Motor neuron (in vitro differentiated cells): ENCODE data around the gene AZIN2. TPM values are rescaled to one million over a fixed set of nuclear protein-coding genes. Genes with fewer than 3 reads are reported as not detected.

Experiments used
- ATAC-seq, 8 experiments: fragments of 200-7000 bp; cut with Tn5 transposase; replicated peaks in 6 of 8; 2 replicates each; pipeline ENCODE4 v1.8.0; 2021; ENCODE audit warnings: mild to moderate bottlenecking in 8 of 8, moderate library complexity in 8 of 8
- H3K27ac ChIP-seq, 2 donors: fragments of 250-450 bp; sonication (Bioruptor Pico); 2 replicates each; pipeline ENCODE4 v1.9.0; 2021; ENCODE audit warnings: antibody characterized with exemption in 2 of 2, mild to moderate bottlenecking in 2 of 2, moderate library complexity in 1 of 2
- H3K4me1 ChIP-seq, 2 donors: fragments of 250-450 bp; sonication (Bioruptor Pico); replicated peaks in 1 of 2; 2 replicates each; pipeline ENCODE4 v1.6.1; 2021; ENCODE audit warnings: antibody characterized with exemption in 2 of 2, mild to moderate bottlenecking in 2 of 2, moderate library complexity in 1 of 2
- H3K4me3 ChIP-seq, 5 donors: fragments of 250-450 bp; sonication (Bioruptor Pico); 2 replicates each; pipeline ENCODE4 v1.9.0; 2021; ENCODE audit warnings: antibody characterized with exemption in 5 of 5, mild to moderate bottlenecking in 5 of 5, moderate library complexity in 4 of 5
- WGBS, 10 experiments: fragments of 450-650 bp; shearing (Covaris generic); methylation state at CpG; one replicate each; pipeline ENCODE4 v1.0.0; 2022; 5-methylcytosine and 5-hydroxymethylcytosine counted together
- in situ Hi-C, 9 experiments: fragments of 400-800 bp; cut with MboI; loops; one replicate each; pipeline ENCODE4 v1.15.0; 2021; ENCODE audit warnings: low sequenced_read_pairs in 9 of 9, low pct_unique_long_range_greater_than_20kb in 2 of 9; ENCODE audit not compliant: unreplicated experiment in 9 of 9
- total RNA-seq, 8 experiments: library from RNA; unstranded; fragments of 300-600 nt; gene quantifications; 2 replicates each; pipeline versions ENCODE4 v1.2.3 to v1.2.4, GENCODE V29; 2022

The AZIN2 gene
- total RNA-seq, 8 experiments from 2014 or later: 4.7 to 15.5 (median 11.6) TPM

GRCh38 chr1:33149453-33150190 lies 68.7 kb downstream of the AZIN2 start:
- Histone ChIP-seq H3K27ac (no peak overlapping the region), H3K4me3 (no peak overlapping the region), H3K4me1 (peaks cover 23 to 25% of the 10 kb centered on the region in 2 donors)
- in situ Hi-C loops: loop anchor here in 3 of 9 experiments (25.0 kb wide), 2 partner anchors 113 to 313 kb away; partner anchors contain the start of genes ZSCAN20 (in 3 of the 3) and ZNF362 (in 1 of the 3)
- no peak for ATAC-seq
- 71 to 100% (median 88%) methylated on average over 2 to 7 of the region's 7 CpGs; no CpG with 5 or more reads in 2 of the 10 experiments for WGBS, 10 experiments

- 73% methylated on average over 3 of the region's 4 CpGs; no CpG with 5 or more reads in 9 of the 10 experiments for WGBS, 10 experiments
- Histone ChIP-seq H3K27ac (no peak overlapping the region), H3K4me3 (no peak overlapping the region), H3K4me1 (peaks cover 23 to 25% of the 10 kb centered on the region in 2 donors)
- no peak for ATAC-seq
- in situ Hi-C loops: loop anchor here in 1 of 9 experiments (25.0 kb wide), 1 partner anchor 112 kb away; the partner anchor contains the start of gene ZNF362
Observed at GRCh38 chr1:33150522-33150921, 69.6 kb downstream of the AZIN2 start.

- no peak overlapping the region for H3K27ac ChIP-seq
- no peak overlapping the region for H3K4me3 ChIP-seq
- H3K4me1 ChIP-seq: peaks cover 23 to 25% of the 10 kb centered on the region in 2 donors
- WGBS, 10 experiments: 40 to 82% (median 60%) methylated on average over 1 to 7 of the region's 7 CpGs; no CpG with 5 or more reads in 3 of the 10 experiments
- in situ Hi-C loops: loop anchor here in 1 of 9 experiments (25.0 kb wide), 1 partner anchor 111 kb away; the partner anchor contains the start of gene ZNF362
- peak in 3 of 8 experiments; percentile 22 to 48 (median 40) for ATAC-seq
Observed at GRCh38 chr1:33151116-33151515, 70.2 kb downstream of the AZIN2 start.

- Histone ChIP-seq H3K27ac (peak overlapping the region; percentile 22 to 47), H3K4me3 (no peak overlapping the region), H3K4me1 (peaks cover 23 to 25% of the 10 kb centered on the region in 2 donors)
- WGBS, 10 experiments: 29 to 94% (median 60%) methylated on average over 1 to 2 of the region's 2 CpGs; no CpG with 5 or more reads in 4 of the 10 experiments
- in situ Hi-C loops: loop anchor here in 1 of 9 experiments (25.0 kb wide), 1 partner anchor 109 kb away; the partner anchor contains the start of gene ZNF362
- ATAC-seq: peak; percentile 44 to 96 (median 91)
Observed at GRCh38 chr1:33152685-33153432, 71.9 kb downstream of the AZIN2 start.

- H3K4me3 ChIP-seq: no peak overlapping the region
- peaks cover 23 to 25% of the 10 kb centered on the region in 2 donors for H3K4me1 ChIP-seq
- in situ Hi-C loops: loop anchor here in 1 of 9 experiments (25.0 kb wide), 1 partner anchor 109 kb away; the partner anchor contains the start of gene ZNF362
- ATAC-seq: no peak
- peak overlapping the region; percentile 22 to 47 for H3K27ac ChIP-seq
- 74 to 100% (median 100%) methylated on average over 1 to 2 of the region's 2 CpGs; no CpG with 5 or more reads in 2 of the 10 experiments for WGBS, 10 experiments
Observed at GRCh38 chr1:33153650-33154049, 72.7 kb downstream of the AZIN2 start.

GRCh38 chr1:33155877-33156538 lies 75.1 kb downstream of the AZIN2 start:
- Histone ChIP-seq H3K4me3 (no peak overlapping the region), H3K27ac (no peak overlapping the region), H3K4me1 (peaks cover 30 to 32% of the 10 kb centered on the region in 2 donors)
- WGBS, 10 experiments: 70 to 100% (median 92%) methylated on average over 1 to 4 of the region's 4 CpGs; no CpG with 5 or more reads in 3 of the 10 experiments
- ATAC-seq: peak in 3 of 8 experiments; percentile 59 to 71 (median 62)
- in situ Hi-C loops: loop anchor here in 1 of 9 experiments (25.0 kb wide), 1 partner anchor 106 kb away; the partner anchor contains the start of gene ZNF362

GRCh38 chr1:33157131-33157530 lies 76.2 kb downstream of the AZIN2 start:
- in situ Hi-C loops: loop anchor here in 1 of 9 experiments (25.0 kb wide), 1 partner anchor 105 kb away; the partner anchor contains the start of gene ZNF362
- WGBS, 10 experiments: 70 to 100% (median 92%) methylated on average over 1 to 4 of the region's 4 CpGs; no CpG with 5 or more reads in 2 of the 10 experiments

GRCh38 chr1:33158366-33158765 lies 77.4 kb downstream of the AZIN2 start:
- in situ Hi-C loops: loop anchor here in 1 of 9 experiments (25.0 kb wide), 1 partner anchor 104 kb away; the partner anchor contains the start of gene ZNF362

More at GRCh38 chr1:33157131-33157530, 76.2 kb downstream of the AZIN2 start:
- no peak for ATAC-seq
- Histone ChIP-seq H3K4me1 (peaks cover 29% of the 10 kb centered on the region in 2 donors), H3K27ac (no peak overlapping the region), H3K4me3 (no peak overlapping the region)

GRCh38 chr1:33159577-33159976 lies 78.6 kb downstream of the AZIN2 start:
- H3K4me3 ChIP-seq: no peak overlapping the region
- H3K4me1 ChIP-seq: peaks cover 23 to 30% of the 10 kb centered on the region in 2 donors
- ATAC-seq: no peak
- in situ Hi-C loops: loop anchor here in 1 of 9 experiments (25.0 kb wide), 1 partner anchor 103 kb away; the partner anchor contains the start of gene ZNF362
- no peak overlapping the region for H3K27ac ChIP-seq
- WGBS, 10 experiments: 91 to 100% (median 97%) methylated on average over 1 to 20 of the region's 26 CpGs; no CpG with 5 or more reads in 5 of the 10 experiments

More at GRCh38 chr1:33158366-33158765, 77.4 kb downstream of the AZIN2 start:
- no peak overlapping the region for H3K4me3 ChIP-seq
- ATAC-seq: no peak
- no peak overlapping the region for H3K27ac ChIP-seq
- 88 to 100% (median 100%) methylated on average over 1 to 3 of the region's 3 CpGs; no CpG with 5 or more reads in 1 of the 10 experiments for WGBS, 10 experiments
- H3K4me1 ChIP-seq: peaks cover 17 to 21% of the 10 kb centered on the region in 2 donors

- in situ Hi-C loops: loop anchor here in 1 of 9 experiments (25.0 kb wide), 1 partner anchor 101 kb away; the partner anchor contains the start of gene ZNF362
- ATAC-seq: peak in 5 of 8 experiments; percentile 78 to 89 (median 83)
- 0 to 49% (median 26%) methylated on average over 2 to 16 of the region's 25 CpGs; no CpG with 5 or more reads in 3 of the 10 experiments for WGBS, 10 experiments
Observed at GRCh38 chr1:33161061-33161681, 80.2 kb downstream of the AZIN2 start.

GRCh38 chr1:33162141-33162540 lies 81.2 kb downstream of the AZIN2 start:
- WGBS, 10 experiments: 0 to 100% (median 92%) methylated on average over 1 to 2 of the region's 2 CpGs; no CpG with 5 or more reads in 3 of the 10 experiments
- in situ Hi-C loops: loop anchor here in 1 of 9 experiments (25.0 kb wide), 1 partner anchor 100 kb away; the partner anchor contains the start of gene ZNF362
- ATAC-seq: no peak
- Histone ChIP-seq H3K4me3 (no peak overlapping the region), H3K27ac (no peak overlapping the region), H3K4me1 (peaks cover 23 to 30% of the 10 kb centered on the region in 2 donors)

More at GRCh38 chr1:33161061-33161681, 80.2 kb downstream of the AZIN2 start:
- H3K4me3 ChIP-seq: no peak overlapping the region
- peak overlapping the region; percentile 3 to 11 for H3K27ac ChIP-seq
- peaks cover 23 to 30% of the 10 kb centered on the region in 2 donors for H3K4me1 ChIP-seq
